ENCODE results near the gene KIRREL3. TPM values are rescaled to one million over a fixed set of nuclear protein-coding genes. Genes with fewer than 3 reads are reported as not detected.

The KIRREL3 gene
- polyA plus RNA-seq, 1 of the 3 experiments (the other 2 are of a cell fraction): 3.7 TPM

DNA sequence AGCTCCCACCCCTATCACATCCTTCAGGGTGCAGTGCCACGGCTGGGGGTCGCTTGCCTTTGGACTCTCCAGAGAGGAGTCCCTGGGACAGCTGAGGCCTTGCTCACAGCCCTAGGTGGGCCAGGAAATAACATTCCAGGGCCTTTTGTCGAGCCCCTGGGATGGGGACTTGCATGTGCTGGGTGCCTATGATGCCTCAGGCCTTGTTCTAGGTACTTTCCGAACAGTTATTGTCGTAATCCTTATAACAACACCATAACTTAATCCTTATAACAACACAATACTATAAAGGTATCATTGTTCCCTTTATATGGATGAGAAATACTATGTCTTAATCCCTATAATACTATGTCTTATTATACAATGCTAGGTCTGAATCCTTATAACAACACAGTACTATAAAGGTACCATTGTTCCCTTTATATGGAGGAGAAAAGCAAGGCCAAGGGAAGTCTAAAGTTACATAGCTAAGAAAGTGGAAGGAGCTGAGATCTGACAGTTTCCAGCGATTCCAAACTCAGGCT is 408.5 kb downstream of the KIRREL3 start:
- CTCF ChIA-PET: interaction anchor here (5.1 to 11.8 kb wide), 2 partner anchors 16 to 112 kb away, joined by 17 to 77 read pairs; no protein-coding TSS in a partner anchor
- WGBS (ENCODE audit: low lambda C conversion rate): 99% methylated on average over 5 of the region's 6 CpGs
- TF ChIP-seq ELF1 (IDR thresholded peaks at IDR 0.05) (no peak), TAF1 (IDR thresholded peaks at IDR 0.05; ENCODE audit: borderline replicate concordance, low read depth, low read length) (no peak), EZH2phosphoT487 (IDR thresholded peaks at IDR 0.05; ENCODE audit: borderline replicate concordance, low read depth) (no peak), RFX5 (IDR thresholded peaks at IDR 0.05; ENCODE audit: low read length) (no peak), TEAD4 (IDR thresholded peaks at IDR 0.05; ENCODE audit: borderline replicate concordance, insufficient read depth) (no peak), POLR2AphosphoS5 (IDR thresholded peaks at IDR 0.05; ENCODE audit: low read depth, low read length) (no peak), FOSL2 (IDR thresholded peaks at IDR 0.05; ENCODE audit: borderline replicate concordance, low read depth) (no peak), IRF3 (IDR thresholded peaks at IDR 0.05; ENCODE audit: low read depth, low read length) (no peak), GABPA (IDR thresholded peaks at IDR 0.05; ENCODE audit: low read depth) (no peak), CHD2 (IDR thresholded peaks at IDR 0.05; ENCODE audit: low read length, partially characterized antibody) (no peak), RCOR1 (IDR thresholded peaks at IDR 0.05; ENCODE audit: low read length) (no peak), MEF2A (IDR thresholded peaks at IDR 0.05; ENCODE audit: borderline replicate concordance, low read depth) (no peak)
- TF ChIP-seq, protein P1, sequence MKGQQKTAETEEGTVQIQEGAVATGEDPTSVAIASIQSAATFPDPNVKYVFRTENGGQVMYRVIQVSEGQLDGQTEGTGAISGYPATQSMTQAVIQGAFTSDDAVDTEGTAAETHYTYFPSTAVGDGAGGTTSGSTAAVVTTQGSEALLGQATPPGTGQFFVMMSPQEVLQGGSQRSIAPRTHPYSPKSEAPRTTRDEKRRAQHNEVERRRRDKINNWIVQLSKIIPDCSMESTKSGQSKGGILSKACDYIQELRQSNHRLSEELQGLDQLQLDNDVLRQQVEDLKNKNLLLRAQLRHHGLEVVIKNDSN (IDR thresholded peaks at IDR 0.05; ENCODE audit: borderline replicate concordance, low read depth): no peak
- TF ChIP-seq, protein P2, sequence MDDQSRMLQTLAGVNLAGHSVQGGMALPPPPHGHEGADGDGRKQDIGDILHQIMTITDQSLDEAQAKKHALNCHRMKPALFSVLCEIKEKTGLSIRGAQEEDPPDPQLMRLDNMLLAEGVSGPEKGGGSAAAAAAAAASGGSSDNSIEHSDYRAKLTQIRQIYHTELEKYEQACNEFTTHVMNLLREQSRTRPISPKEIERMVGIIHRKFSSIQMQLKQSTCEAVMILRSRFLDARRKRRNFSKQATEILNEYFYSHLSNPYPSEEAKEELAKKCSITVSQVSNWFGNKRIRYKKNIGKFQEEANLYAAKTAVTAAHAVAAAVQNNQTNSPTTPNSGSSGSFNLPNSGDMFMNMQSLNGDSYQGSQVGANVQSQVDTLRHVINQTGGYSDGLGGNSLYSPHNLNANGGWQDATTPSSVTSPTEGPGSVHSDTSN (IDR thresholded peaks at IDR 0.05): no peak

DNA sequence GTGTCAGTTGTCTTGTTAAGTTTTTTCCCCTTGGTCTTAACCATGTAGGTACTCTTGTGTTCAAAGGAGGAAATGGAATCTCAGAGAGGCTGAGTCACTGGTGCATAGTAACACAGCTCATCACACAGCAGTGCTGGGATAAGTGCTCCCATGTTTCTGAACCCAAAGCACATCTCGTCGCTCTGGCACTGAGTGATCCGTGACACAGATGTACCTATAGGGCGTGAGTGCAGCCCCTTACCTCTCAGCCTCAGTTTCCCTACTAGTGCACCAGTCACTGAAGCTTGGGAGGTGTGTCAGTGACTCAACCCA is 411.1 kb downstream of the KIRREL3 start:
- DNase-seq: no peak
- Histone ChIP-seq H3K4me1 (ENCODE audit: control insufficient read depth in 1 of 2, insufficient read depth in 2 of 2, low read depth in 1 of 2, low read length in 1 of 2) (peaks cover 14 to 26% of the 10 kb centered on the region in 2 experiments), H2AFZ (ENCODE audit: low read depth) (no peak overlapping the region), H4K20me1 (ENCODE audit: insufficient read depth) (no peaks in the 10 kb centered on the region), H3K9ac (no peak overlapping the region), H3K4me2 (no peak overlapping the region), H3K79me2 (ENCODE audit: insufficient read depth) (no peaks in the 10 kb centered on the region), H3K9me3 (no peaks in the 10 kb centered on the region), H3K4me3 (ENCODE audit: low read depth in 2 of 2, low read length in 1 of 2) (no peak overlapping the region), H3K9me2 (no peaks in the 10 kb centered on the region), H3K27me3 (ENCODE audit: insufficient read depth) (no peaks in the 10 kb centered on the region), H3K36me3 (replicated peaks in 1 of 2; ENCODE audit: control insufficient read depth in 1 of 2, insufficient read depth in 2 of 2, low read length in 1 of 2) (no peaks in the 10 kb centered on the region), H3K27ac (ENCODE audit: low read depth in 2 of 2, low read length in 1 of 2) (no peak overlapping the region), H3F3A (replicated peaks; ENCODE audit: insufficient read depth) (peaks cover 13% of the 10 kb centered on the region)
- ChIA-PET POLR2A (no interaction called here), CTCF (interaction anchor here (1.1 to 11.8 kb wide), 5 partner anchors 12 to 109 kb away, joined by 3 to 77 read pairs (median 5); no protein-coding TSS in a partner anchor)
- 100% methylated on average over 3 of the region's 4 CpGs for WGBS (ENCODE audit: low lambda C conversion rate)
- TF ChIP-seq RCOR1 (IDR thresholded peaks at IDR 0.05; ENCODE audit: low read length) (no peak), RAD21 (IDR thresholded peaks at IDR 0.05; ENCODE audit: low read length) (no peak), FOSL2 (IDR thresholded peaks at IDR 0.05; ENCODE audit: borderline replicate concordance, low read depth) (no peak), MXI1 (IDR thresholded peaks at IDR 0.05; ENCODE audit: low read depth, low read length) (no peak)

More for the DNA sequence above, 408.5 kb downstream of the KIRREL3 start:
- Histone ChIP-seq H3K79me2 (ENCODE audit: insufficient read depth) (no peaks in the 10 kb centered on the region), H4K20me1 (ENCODE audit: insufficient read depth) (no peaks in the 10 kb centered on the region), H3K36me3 (replicated peaks in 1 of 2; ENCODE audit: control insufficient read depth in 1 of 2, insufficient read depth in 2 of 2, low read length in 1 of 2) (no peaks in the 10 kb centered on the region), H3K27ac (ENCODE audit: low read depth in 2 of 2, low read length in 1 of 2) (no peak overlapping the region), H3F3A (replicated peaks; ENCODE audit: insufficient read depth) (no peaks in the 10 kb centered on the region), H2AFZ (ENCODE audit: low read depth) (no peak overlapping the region), H3K9me3 (no peaks in the 10 kb centered on the region), H3K4me3 (ENCODE audit: low read depth in 2 of 2, low read length in 1 of 2) (no peak overlapping the region), H3K4me2 (no peak overlapping the region), H3K27me3 (ENCODE audit: insufficient read depth) (no peaks in the 10 kb centered on the region), H3K9ac (no peak overlapping the region), H3K4me1 (ENCODE audit: control insufficient read depth in 1 of 2, insufficient read depth in 2 of 2, low read depth in 1 of 2, low read length in 1 of 2) (peaks cover 0 to 12% of the 10 kb centered on the region in 2 experiments; a peak in 2 of 4 replicates), H3K9me2 (no peaks in the 10 kb centered on the region)
- no peak for DNase-seq
- POLR2A ChIA-PET: no interaction called here

All from SK-N-SH (cell line).